ENCODE data around the gene EIF4H. TPM values are rescaled to one million over a fixed set of nuclear protein-coding genes. Genes with fewer than 3 reads are reported as not detected.

Gene EIF4H
- total and polyA plus RNA-seq, 2 donors (not counting 1 experiment from before 2014, with no cell fraction given): 127 to 199 TPM

GRCh38 chr7:74202841-74203556 is 28.8 kb downstream of the EIF4H start:
- Mint-ChIP-seq H3K27ac (no peak overlapping the region), H3K4me3 (no peak overlapping the region)
- intact Hi-C loops (cut with micrococcal nuclease): no loop called here

More at GRCh38 chr7:74202841-74203556, 28.8 kb downstream of the EIF4H start:
- no peak overlapping the region for H3K27ac ChIP-seq (ENCODE audit: low read length in 2 of 2)
- H3K4me1 Mint-ChIP-seq: peaks cover 39% of the 10 kb centered on the region
- no peak for ATAC-seq (ENCODE audit: low read depth)
- peaks cover 23% of the 10 kb centered on the region for H3K79me2 ChIP-seq (ENCODE audit: control insufficient read depth, insufficient read depth, low read length)
- TF ChIP-seq, protein P1, sequence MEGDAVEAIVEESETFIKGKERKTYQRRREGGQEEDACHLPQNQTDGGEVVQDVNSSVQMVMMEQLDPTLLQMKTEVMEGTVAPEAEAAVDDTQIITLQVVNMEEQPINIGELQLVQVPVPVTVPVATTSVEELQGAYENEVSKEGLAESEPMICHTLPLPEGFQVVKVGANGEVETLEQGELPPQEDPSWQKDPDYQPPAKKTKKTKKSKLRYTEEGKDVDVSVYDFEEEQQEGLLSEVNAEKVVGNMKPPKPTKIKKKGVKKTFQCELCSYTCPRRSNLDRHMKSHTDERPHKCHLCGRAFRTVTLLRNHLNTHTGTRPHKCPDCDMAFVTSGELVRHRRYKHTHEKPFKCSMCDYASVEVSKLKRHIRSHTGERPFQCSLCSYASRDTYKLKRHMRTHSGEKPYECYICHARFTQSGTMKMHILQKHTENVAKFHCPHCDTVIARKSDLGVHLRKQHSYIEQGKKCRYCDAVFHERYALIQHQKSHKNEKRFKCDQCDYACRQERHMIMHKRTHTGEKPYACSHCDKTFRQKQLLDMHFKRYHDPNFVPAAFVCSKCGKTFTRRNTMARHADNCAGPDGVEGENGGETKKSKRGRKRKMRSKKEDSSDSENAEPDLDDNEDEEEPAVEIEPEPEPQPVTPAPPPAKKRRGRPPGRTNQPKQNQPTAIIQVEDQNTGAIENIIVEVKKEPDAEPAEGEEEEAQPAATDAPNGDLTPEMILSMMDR (IDR thresholded peaks at IDR 0.05): peak; percentile 35
- no peak for TF ChIP-seq EZH2 (IDR thresholded peaks at IDR 0.05; ENCODE audit: borderline replicate concordance, insufficient read depth, low read depth, low read length, poor library complexity, severe bottlenecking)
- no peak overlapping the region for H3K4me3 ChIP-seq (ENCODE audit: control extremely low read depth in 1 of 5, extremely low read depth in 1 of 5, insufficient read depth in 1 of 5, low read depth in 2 of 5, low read length in 4 of 5)
- H3K27me3 ChIP-seq (replicated peaks in 1 of 4; ENCODE audit: control extremely low read depth in 1 of 4, control insufficient read depth in 3 of 4, insufficient read depth in 4 of 4, low read length in 3 of 4): no peaks in the 10 kb centered on the region
- no peak overlapping the region for H3K9ac ChIP-seq (ENCODE audit: low read length)
- no peaks in the 10 kb centered on the region for H3K9me3 Mint-ChIP-seq (ENCODE audit: insufficient read depth)
- peak overlapping the region; percentile 37 for H3K4me2 ChIP-seq (replicated peaks; ENCODE audit: low read depth, low read length, poor library complexity, severe bottlenecking)
- H3K27me3 Mint-ChIP-seq: no peaks in the 10 kb centered on the region
- ChIA-PET POLR2A (interaction anchor here (0.7 kb wide), 1 partner anchor 131 kb away, joined by 6 read pairs; no protein-coding TSS in a partner anchor), CTCF (interaction anchor here (0.6 to 8.8 kb wide), 12 partner anchors 9 to 411 kb away, joined by 3 to 246 read pairs (median 3); no protein-coding TSS in a partner anchor)
- DNase-seq: peak; percentile 73
- 6% methylated on average over 8 of the region's 12 CpGs for WGBS (ENCODE audit: insufficient coverage)
- no peaks in the 10 kb centered on the region for H3K9me3 ChIP-seq (ENCODE audit: control extremely low read depth in 1 of 3, control insufficient read depth in 2 of 3, insufficient read depth in 1 of 3, low read length in 2 of 3)
- no peaks in the 10 kb centered on the region for H4K20me1 ChIP-seq (ENCODE audit: control insufficient read depth, insufficient read depth, low read length, poor library complexity, severe bottlenecking)
- no peak overlapping the region for H2AFZ ChIP-seq (ENCODE audit: insufficient read depth, low read depth, low read length, poor library complexity, severe bottlenecking)
- H3K36me3 ChIP-seq (replicated peaks in 1 of 2; ENCODE audit: control extremely low read depth in 1 of 2, control insufficient read depth in 1 of 2, extremely low read depth in 1 of 2, insufficient read depth in 2 of 2, low read length in 1 of 2): no peaks in the 10 kb centered on the region
- H3K4me1 ChIP-seq (ENCODE audit: control insufficient read depth in 2 of 2, insufficient read depth in 2 of 2, low read length in 2 of 2): peaks cover 21 to 37% of the 10 kb centered on the region in 2 donors

All from B cell (primary cell).